B cell (primary cell): ENCODE results near the gene CAPN9. TPM values are rescaled to one million over a fixed set of nuclear protein-coding genes. Genes with fewer than 3 reads are reported as not detected.
"Not testable (repeated sequence)": the region's sequence is repeated elsewhere in the genome, so short reads cannot be mapped to it uniquely, and the experiment has no call there.

Experiments used
- ATAC-seq: fragments of 200-7000 bp; cut with Tn5 transposase; one replicate; pipeline ENCODE4 v1.10.0; 2021; ENCODE audit warnings: low read depth, mild to moderate bottlenecking, moderate number of reproducible peaks, moderate library complexity
- CTCF ChIA-PET: fragments of 350-600 bp; sonication (Branson Sonifier 250); formaldehyde crosslinking; loops from one replicate; lab custom pipeline; 2021; ENCODE audit warnings: antibody characterized with exemption, inconsistent platforms; lab: Charles Lee
- POLR2A ChIA-PET: fragments of 350-600 bp; sonication (Branson Sonifier 250); formaldehyde crosslinking; loops from one replicate; lab custom pipeline; 2021; ENCODE audit warnings: antibody characterized with exemption; lab: Charles Lee
- DNase-seq: peaks from one replicate; pipeline ENCODE4 v3.0.0; 2013
- H2AFZ ChIP-seq: 2 replicates; pipeline ENCODE4 v1.6.1; 2012; ENCODE audit warnings: mild to moderate bottlenecking, low read depth, low read length; ENCODE audit not compliant: insufficient read depth, poor library complexity, severe bottlenecking
- H3K27ac ChIP-seq, 2 donors: 1 replicate in 1 of 2; 2 replicates in 1 of 2; pipeline ENCODE4 v1.5.1; 2012 to 2013; ENCODE audit warnings: low read length in 2 of 2, mild to moderate bottlenecking in 2 of 2, moderate library complexity in 1 of 2
- H3K27me3 ChIP-seq, 4 experiments: fragments of 200-600 bp in 1 of 4; sonication (generic) in 1 of 4; replicated peaks in 1 of 4; 1 replicate in 2 of 4; 2 replicates in 2 of 4; pipeline versions ENCODE4 v1.6.1 to v1.7.0; 2013 to 2016; ENCODE audit warnings: low read length in 3 of 4, mild to moderate bottlenecking in 2 of 4, mixed read lengths in 1 of 4, moderate library complexity in 1 of 4; ENCODE audit not compliant: insufficient read depth in 4 of 4, control insufficient read depth in 3 of 4; ENCODE audit errors: control extremely low read depth in 1 of 4
- H3K36me3 ChIP-seq, 2 experiments: replicated peaks in 1 of 2; 1 replicate in 1 of 2; 2 replicates in 1 of 2; pipeline versions ENCODE4 v1.6.1 to v1.7.1; 2013; ENCODE audit warnings: low read length in 1 of 2; ENCODE audit not compliant: insufficient read depth in 2 of 2, control insufficient read depth in 1 of 2; ENCODE audit errors: control extremely low read depth in 1 of 2, extremely low read depth in 1 of 2
- H3K4me1 ChIP-seq, 2 donors: fragments of 200-600 bp in 1 of 2; sonication (generic) in 1 of 2; 1 replicate in 1 of 2; 2 replicates in 1 of 2; pipeline versions ENCODE4 v1.5.1 to v1.6.1; 2013 to 2017; ENCODE audit warnings: low read length in 2 of 2; ENCODE audit not compliant: control insufficient read depth in 2 of 2, insufficient read depth in 2 of 2
- H3K4me2 ChIP-seq: replicated peaks from 2 replicates; pipeline ENCODE3; 2012; ENCODE audit warnings: mild to moderate bottlenecking, low read depth, low read length; ENCODE audit not compliant: poor library complexity, severe bottlenecking
- H3K4me3 ChIP-seq, 5 experiments: fragments of 200-600 bp in 1 of 5; sonication (generic) in 1 of 5; 1 replicate in 3 of 5; 2 replicates in 2 of 5; pipeline versions ENCODE4 v1.5.1 to v1.7.0; 2011 to 2016; ENCODE audit warnings: low read length in 4 of 5, mild to moderate bottlenecking in 4 of 5, low read depth in 2 of 5, control low read depth in 1 of 5, moderate library complexity in 1 of 5; ENCODE audit not compliant: insufficient read depth in 1 of 5; ENCODE audit errors: control extremely low read depth in 1 of 5, extremely low read depth in 1 of 5
- H3K79me2 ChIP-seq: fragments of 200-600 bp; sonication (generic); one replicate; pipeline ENCODE4 v1.6.0; 2016; ENCODE audit warnings: low read length; ENCODE audit not compliant: control insufficient read depth, insufficient read depth
- H3K9ac ChIP-seq: fragments of 200-600 bp; sonication (generic); 2 replicates; pipeline ENCODE4 v1.6.1; 2017; ENCODE audit warnings: mild to moderate bottlenecking, low read length, moderate library complexity
- H3K9me3 ChIP-seq, 3 donors: one replicate each; pipeline versions ENCODE4 v1.6.1 to v1.7.1; 2013; ENCODE audit warnings: low read length in 2 of 3; ENCODE audit not compliant: control insufficient read depth in 2 of 3, insufficient read depth in 1 of 3; ENCODE audit errors: control extremely low read depth in 1 of 3
- H4K20me1 ChIP-seq: 2 replicates; pipeline ENCODE4 v1.6.0; 2012; ENCODE audit warnings: mild to moderate bottlenecking, low read length; ENCODE audit not compliant: insufficient read depth, control insufficient read depth, poor library complexity, severe bottlenecking
- H3K27ac Mint-ChIP-seq: one replicate; pipeline ENCODE4 v1.8.0; 2021; ENCODE audit warnings: mixed read lengths
- H3K27me3 Mint-ChIP-seq: one replicate; pipeline ENCODE4 v1.8.0; 2021; ENCODE audit warnings: mixed read lengths
- H3K4me1 Mint-ChIP-seq: one replicate; pipeline ENCODE4 v1.8.0; 2021; ENCODE audit warnings: mixed read lengths
- H3K4me3 Mint-ChIP-seq: one replicate; pipeline ENCODE4 v1.8.0; 2021; ENCODE audit warnings: mixed read lengths
- H3K9me3 Mint-ChIP-seq: one replicate; pipeline ENCODE4 v1.8.0; 2022; ENCODE audit warnings: mixed read lengths; ENCODE audit not compliant: insufficient read depth
- EZH2 ChIP-seq: IDR thresholded peaks from 2 replicates; pipeline ENCODE4 v1.6.1; 2012; ENCODE audit warnings: borderline replicate concordance, low read depth, mild to moderate bottlenecking, moderate library complexity, low read length; ENCODE audit not compliant: insufficient read depth, poor library complexity, severe bottlenecking
- WGBS: methylation state at CpG from one replicate; pipeline ENCODE4 v1.1.5; 2013; ENCODE audit warnings: missing lambda C conversion rate; ENCODE audit not compliant: insufficient coverage; 5-methylcytosine and 5-hydroxymethylcytosine counted together
- intact Hi-C: fragments of 100-400 bp; cut with micrococcal nuclease; formaldehyde crosslinking; loops from one replicate; pipeline ENCODE4 v1.10.0; 2022
- polyA plus RNA-seq: library from polyadenylated mRNA; depleted of rRNA; stranded (reverse); fragments of >200 nt; gene quantifications from 2 replicates; pipeline ENCODE4 v1.2.3, GENCODE V29; 2012
- total RNA-seq, 2 donors: library from RNA; stranded (reverse); fragments of 120-200 nt in 1 of 2; gene quantifications; 1 replicate in 1 of 2; 2 replicates in 1 of 2; pipeline versions ENCODE4 v1.2.3 to v1.2.4, GENCODE V29; 2013 to 2022
- TF ChIP-seq, protein P1 (sequence below): fragments of 200-600 bp; IDR thresholded peaks from one replicate; pipeline ENCODE4 v1.8.0; 2022; ENCODE audit warnings: antibody characterized with exemption, mild to moderate bottlenecking

CAPN9 gene
- total and polyA plus RNA-seq, 2 donors (not counting 1 experiment from before 2014, with no cell fraction given) = not detected

- Histone ChIP-seq H3K36me3 (no peaks in the 10 kb centered on the region), H3K9me3 (peaks cover 0 to 12% (median 0%) of the 10 kb centered on the region in 3 donors), H3K4me1 (no peaks in the 10 kb centered on the region), H4K20me1 (no peaks in the 10 kb centered on the region), H3K27ac (no peak overlapping the region), H3K9ac (no peak overlapping the region), H2AFZ (no peak overlapping the region), H3K27me3 (no peaks in the 10 kb centered on the region), H3K4me2 (no peak overlapping the region), H3K4me3 (no peak overlapping the region), H3K79me2 (no peaks in the 10 kb centered on the region)
- CTCF ChIA-PET = no interaction called here
- no peaks in the 10 kb centered on the region for H3K9me3 Mint-ChIP-seq
- peaks cover 12% of the 10 kb centered on the region for H3K27me3 Mint-ChIP-seq
- no peak for DNase-seq
- no peak overlapping the region for H3K4me3 Mint-ChIP-seq
- no peak for ATAC-seq
- no peak overlapping the region for H3K27ac Mint-ChIP-seq
- POLR2A ChIA-PET = no interaction called here
- intact Hi-C loops = no loop called here
- H3K4me1 Mint-ChIP-seq = no peaks in the 10 kb centered on the region
- 86% methylated on average over 4 of the region's 5 CpGs for WGBS
- no peak for TF ChIP-seq EZH2
- TF ChIP-seq, protein P1, sequence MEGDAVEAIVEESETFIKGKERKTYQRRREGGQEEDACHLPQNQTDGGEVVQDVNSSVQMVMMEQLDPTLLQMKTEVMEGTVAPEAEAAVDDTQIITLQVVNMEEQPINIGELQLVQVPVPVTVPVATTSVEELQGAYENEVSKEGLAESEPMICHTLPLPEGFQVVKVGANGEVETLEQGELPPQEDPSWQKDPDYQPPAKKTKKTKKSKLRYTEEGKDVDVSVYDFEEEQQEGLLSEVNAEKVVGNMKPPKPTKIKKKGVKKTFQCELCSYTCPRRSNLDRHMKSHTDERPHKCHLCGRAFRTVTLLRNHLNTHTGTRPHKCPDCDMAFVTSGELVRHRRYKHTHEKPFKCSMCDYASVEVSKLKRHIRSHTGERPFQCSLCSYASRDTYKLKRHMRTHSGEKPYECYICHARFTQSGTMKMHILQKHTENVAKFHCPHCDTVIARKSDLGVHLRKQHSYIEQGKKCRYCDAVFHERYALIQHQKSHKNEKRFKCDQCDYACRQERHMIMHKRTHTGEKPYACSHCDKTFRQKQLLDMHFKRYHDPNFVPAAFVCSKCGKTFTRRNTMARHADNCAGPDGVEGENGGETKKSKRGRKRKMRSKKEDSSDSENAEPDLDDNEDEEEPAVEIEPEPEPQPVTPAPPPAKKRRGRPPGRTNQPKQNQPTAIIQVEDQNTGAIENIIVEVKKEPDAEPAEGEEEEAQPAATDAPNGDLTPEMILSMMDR = no peak
These were observed 16.9 kb downstream of the CAPN9 start for GRCh38 chr1:230763927-230764591.

DNA sequence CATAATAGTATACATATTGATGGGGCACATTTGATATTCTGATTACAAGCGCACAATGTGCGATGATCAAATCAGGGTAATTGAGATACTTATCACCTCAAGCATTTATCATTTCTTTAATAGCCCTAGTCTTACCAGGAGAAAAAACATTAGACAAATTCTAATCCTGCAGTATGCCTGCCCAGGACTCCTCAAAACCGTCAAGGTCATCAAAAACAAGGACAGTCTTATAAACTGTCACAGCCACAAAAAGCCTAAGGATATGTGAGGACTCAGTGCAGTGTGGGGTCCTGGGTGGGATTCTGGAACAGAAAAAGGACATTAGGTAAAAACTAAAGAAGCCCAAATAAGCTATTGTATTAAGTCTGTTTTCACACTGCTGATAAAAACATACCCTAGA is 19.1 kb downstream of the CAPN9 start:
- no peak overlapping the region for H3K4me3 Mint-ChIP-seq
- Histone ChIP-seq H3K4me1 (no peaks in the 10 kb centered on the region), H3K9ac (no peak overlapping the region), H3K27me3 (no peaks in the 10 kb centered on the region), H3K27ac (no peak overlapping the region), H3K4me3 (no peak overlapping the region), H2AFZ (no peak overlapping the region), H4K20me1 (no peaks in the 10 kb centered on the region), H3K4me2 (no peak overlapping the region), H3K79me2 (no peaks in the 10 kb centered on the region), H3K9me3 (peaks cover 0 to 22% (median 0%) of the 10 kb centered on the region in 3 donors), H3K36me3 (no peaks in the 10 kb centered on the region)
- ChIA-PET CTCF (no interaction called here), POLR2A (no interaction called here)
- peaks cover 11% of the 10 kb centered on the region for H3K27me3 Mint-ChIP-seq
- H3K4me1 Mint-ChIP-seq = no peaks in the 10 kb centered on the region
- ATAC-seq (no peak), DNase-seq (no peak)
- intact Hi-C loops = no loop called here
- no peak for TF ChIP-seq EZH2
- TF ChIP-seq, protein P1 = no peak
- no peak overlapping the region for H3K27ac Mint-ChIP-seq
- no CpG with 5 or more reads among the region's 3 CpGs for WGBS
- no peaks in the 10 kb centered on the region for H3K9me3 Mint-ChIP-seq

GRCh38 chr1:230767859-230768612 is 20.8 kb downstream of the CAPN9 start:
- H3K4me3 Mint-ChIP-seq, H3K27me3 Mint-ChIP-seq, DNase-seq, H3K27ac Mint-ChIP-seq, H3K9ac ChIP-seq, H3K79me2 ChIP-seq, H3K4me1 ChIP-seq, H3K4me1 Mint-ChIP-seq, H3K27ac ChIP-seq, H3K36me3 ChIP-seq, POLR2A ChIA-PET, CTCF ChIA-PET, H3K4me3 ChIP-seq, H2AFZ ChIP-seq, H3K4me2 ChIP-seq, H3K27me3 ChIP-seq, intact Hi-C loops, ATAC-seq, H3K9me3 Mint-ChIP-seq, H4K20me1 ChIP-seq: not testable (repeated sequence)
- WGBS = 84% methylated on average over 3 of the region's 8 CpGs
- peaks cover 0 to 22% (median 0%) of the 10 kb centered on the region in 3 donors for H3K9me3 ChIP-seq
